Dedifferentiated amniotic fluid mesenchymal stem cell (primary cell): ENCODE results near the gene EIF4G3.
A peak's percentile ranks its signal among the peaks of the same experiment; 100 is the strongest.
"Not testable (repeated sequence)": the region's sequence is repeated elsewhere in the genome, so short reads cannot be mapped to it uniquely, and the experiment has no call there.

Source experiments
- DNase-seq: peaks from one replicate; pipeline ENCODE4 v3.0.0-alpha.2; 2016; ENCODE audit errors: extremely low spot score

EIF4G3 gene

GRCh38 chr1:20829946-20830345 lies 346.8 kb downstream of the EIF4G3 start:
- no peak for DNase-seq

- DNase-seq, result no peak
Measured at GRCh38 chr1:20829531-20829930, 347.2 kb downstream of the EIF4G3 start.

GRCh38 chr1:20823845-20824244 lies 352.9 kb downstream of the EIF4G3 start:
- DNase-seq, result no peak

GRCh38 chr1:20821466-20821865 lies 355.2 kb downstream of the EIF4G3 start:
- no peak for DNase-seq

GRCh38 chr1:20819818-20820217 lies 356.9 kb downstream of the EIF4G3 start:
- DNase-seq, result no peak

- DNase-seq, result no peak
Measured at GRCh38 chr1:20814534-20814871, 362.2 kb downstream of the EIF4G3 start.

DNA sequence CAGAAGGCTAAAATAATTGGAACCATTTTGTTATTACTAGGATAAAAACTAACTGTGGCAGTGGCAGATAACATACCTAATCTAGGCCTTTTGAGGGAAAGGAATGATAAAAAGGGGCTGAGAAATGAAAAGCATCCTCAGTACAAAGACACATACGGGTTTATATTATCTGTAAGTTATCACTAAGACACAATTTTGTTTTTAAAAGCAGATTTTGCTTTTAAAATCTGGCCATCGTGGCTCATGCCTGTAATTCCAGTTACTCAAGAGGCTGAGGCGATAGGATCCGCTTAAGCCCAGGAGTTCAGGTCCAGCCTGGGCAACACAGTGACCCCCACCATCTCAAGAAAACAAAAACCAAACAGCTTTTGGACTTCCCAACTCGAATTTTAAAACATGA lies 364.8 kb downstream of the EIF4G3 start:
- no peak for DNase-seq

DNA sequence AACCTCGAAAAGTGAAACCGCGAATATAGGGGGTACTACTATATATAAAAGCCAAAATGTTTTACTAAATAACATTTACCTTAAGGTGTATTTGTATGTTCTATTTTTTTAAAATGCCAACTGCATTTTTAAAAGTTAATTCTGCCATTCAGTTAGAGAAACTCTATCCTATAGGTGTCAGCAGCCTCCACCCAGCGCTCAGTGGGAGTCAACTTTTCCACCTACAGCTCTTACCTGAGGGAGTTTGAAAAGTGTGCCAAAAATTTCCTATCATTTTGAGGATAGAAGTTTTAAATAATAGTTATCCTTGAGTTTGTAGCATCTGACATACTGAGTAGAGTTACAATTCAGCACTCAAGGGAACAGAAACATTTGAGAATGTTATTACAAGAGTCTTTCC lies 383.5 kb downstream of the EIF4G3 start:
- no peak for DNase-seq

DNA sequence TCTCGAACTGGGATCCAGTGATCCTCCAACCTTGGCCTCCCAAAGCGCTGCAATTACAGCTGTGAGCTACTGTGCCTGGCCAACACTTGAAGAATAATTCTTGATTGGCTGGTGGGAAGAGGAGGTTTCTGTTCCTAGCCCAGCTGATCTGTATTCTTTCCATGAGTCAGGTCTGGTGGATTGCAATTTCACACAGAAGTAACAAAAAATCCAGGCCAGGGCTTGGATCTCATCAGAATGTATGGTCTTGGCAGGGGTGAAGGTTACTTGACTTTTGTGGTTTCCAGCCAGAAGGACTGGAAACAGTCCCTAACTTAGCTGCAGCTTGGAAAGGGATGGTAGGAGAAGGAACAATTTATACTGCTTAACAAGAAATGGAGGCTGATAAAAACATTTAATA lies 384.5 kb downstream of the EIF4G3 start:
- peak; percentile 79 for DNase-seq

DNA sequence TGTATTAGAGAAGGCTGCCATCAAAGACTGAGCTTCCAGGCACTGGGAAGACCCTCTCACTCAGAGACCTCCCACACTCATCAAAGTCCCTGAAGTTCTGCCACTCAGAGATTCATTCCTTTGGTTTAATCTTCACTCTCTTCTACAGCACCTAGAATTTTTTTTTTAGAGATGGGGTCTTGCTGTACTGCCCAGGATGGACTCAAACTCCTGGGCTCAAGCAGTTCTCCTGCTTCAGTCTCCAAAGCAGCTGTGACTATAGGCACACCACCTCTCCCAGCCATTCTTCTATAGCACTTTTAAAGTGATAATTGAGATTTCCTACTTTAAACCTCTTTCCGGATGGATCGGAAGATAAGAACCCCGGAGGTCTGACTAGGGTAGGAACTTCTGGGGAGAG lies 385.9 kb downstream of the EIF4G3 start:
- DNase-seq, result no peak

DNA sequence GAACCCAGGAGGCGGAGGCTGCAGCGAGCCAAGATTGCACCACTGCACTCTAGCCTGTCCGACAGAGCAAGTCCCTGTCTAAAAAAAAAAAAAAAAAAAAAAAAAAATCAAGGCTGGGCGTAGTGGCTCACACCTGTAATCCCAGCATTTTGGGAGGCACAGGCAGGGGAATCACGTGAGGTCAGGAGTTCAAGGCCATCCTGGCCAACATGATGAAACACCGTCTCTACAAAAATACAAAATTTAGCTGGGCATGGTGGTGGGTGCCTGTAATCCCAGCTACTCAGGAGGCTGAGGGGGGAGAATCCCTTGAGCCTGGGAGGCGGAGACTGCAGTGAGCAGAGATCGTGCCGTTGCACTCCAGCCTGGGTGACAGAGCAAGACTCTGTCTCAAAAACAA lies 387.1 kb downstream of the EIF4G3 start:
- not testable (repeated sequence) for DNase-seq

GRCh38 chr1:20787840-20788795 lies 388.6 kb downstream of the EIF4G3 start:
- DNase-seq, result peak; percentile 57

GRCh38 chr1:20787029-20787839 lies 389.5 kb downstream of the EIF4G3 start, which contains the start of gene HP1BP3:
Gene HP1BP3, minus strand, starts transcription at chr1:20787307. Its CDS starts 6,867 bp downstream, at chr1:20780440.
- peak; percentile 45 for DNase-seq

DNA sequence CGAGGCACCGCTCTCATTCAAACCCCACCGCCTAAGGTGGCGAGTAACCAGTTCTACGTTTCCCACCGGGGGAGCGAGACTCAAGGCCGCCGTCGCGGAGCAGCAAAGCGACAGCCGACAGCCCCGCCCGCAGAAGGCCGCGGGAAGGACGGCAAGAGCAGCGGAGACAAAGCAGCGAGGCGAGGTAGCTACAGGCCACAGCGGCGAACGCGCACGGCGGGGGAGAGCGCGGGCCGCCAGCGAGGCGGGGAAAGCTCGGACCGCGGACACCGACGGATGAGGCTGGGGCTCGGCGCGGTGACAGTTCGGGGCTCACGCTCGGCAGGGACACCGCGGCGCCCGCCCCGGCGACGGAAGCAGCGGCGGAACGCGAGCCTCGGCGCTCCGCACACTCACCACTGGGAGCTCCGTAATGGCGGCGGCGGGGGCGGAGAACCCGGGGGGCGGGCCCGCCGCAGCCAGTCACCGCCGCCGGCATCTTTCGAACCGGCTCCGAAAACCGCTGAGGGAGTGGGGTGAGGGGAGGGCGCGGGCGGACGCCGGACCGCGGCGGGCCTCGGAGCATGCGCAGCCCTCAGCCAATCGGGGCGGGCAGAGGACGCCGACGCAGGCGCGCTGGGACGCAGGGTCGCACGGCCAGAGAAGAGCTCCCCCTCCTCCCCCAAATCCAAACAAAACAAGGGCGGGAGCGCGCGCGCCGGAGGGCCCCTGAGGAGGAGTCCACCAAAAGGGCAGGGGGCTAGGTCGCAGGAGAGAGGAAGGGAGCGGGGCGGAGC lies 390.3 kb downstream of the EIF4G3 start:
- peak; percentile 86 for DNase-seq

- DNase-seq, result no peak
Measured at GRCh38 chr1:20785907-20786252, 390.8 kb downstream of the EIF4G3 start.

DNA sequence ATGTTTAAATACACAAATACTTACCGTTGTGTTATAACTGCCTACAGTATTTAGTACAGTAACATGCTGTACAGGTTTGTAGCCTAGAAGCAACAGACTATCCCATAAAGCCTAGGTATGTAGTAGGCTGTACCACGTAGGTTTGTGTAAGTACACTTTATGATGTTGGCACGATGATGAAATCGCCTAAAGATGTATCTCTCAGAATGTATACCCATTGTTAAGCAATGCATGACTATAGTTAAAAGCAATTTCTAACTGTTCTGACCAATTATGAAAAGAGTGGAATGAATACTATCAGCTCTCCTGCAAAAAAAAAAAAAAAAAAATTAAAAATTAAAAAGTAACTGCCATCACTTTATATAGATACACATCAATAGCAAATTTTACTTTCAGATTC lies 401.0 kb downstream of the EIF4G3 start:
- no peak for DNase-seq

DNA sequence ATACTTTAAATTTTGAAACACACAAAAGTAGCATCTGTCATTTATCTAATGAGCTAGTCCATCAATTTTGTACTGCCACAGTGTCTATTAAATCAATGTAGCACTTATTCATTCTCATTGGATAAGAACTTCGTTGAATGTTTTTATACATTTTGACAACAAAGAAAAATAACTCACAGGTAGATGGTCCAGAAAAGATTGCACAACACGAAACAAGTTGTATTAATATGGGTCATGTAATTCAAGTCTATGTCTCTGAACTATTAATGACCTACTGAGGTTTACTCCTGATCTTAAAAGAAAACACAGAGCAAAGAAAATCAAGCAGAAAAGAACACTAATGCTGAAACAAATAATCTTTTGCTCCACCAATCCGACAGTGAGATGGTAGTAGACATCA lies 404.9 kb downstream of the EIF4G3 start:
- DNase-seq, result no peak

- DNase-seq, result no peak
Measured at GRCh38 chr1:20770314-20771087, 406.2 kb downstream of the EIF4G3 start.

DNA sequence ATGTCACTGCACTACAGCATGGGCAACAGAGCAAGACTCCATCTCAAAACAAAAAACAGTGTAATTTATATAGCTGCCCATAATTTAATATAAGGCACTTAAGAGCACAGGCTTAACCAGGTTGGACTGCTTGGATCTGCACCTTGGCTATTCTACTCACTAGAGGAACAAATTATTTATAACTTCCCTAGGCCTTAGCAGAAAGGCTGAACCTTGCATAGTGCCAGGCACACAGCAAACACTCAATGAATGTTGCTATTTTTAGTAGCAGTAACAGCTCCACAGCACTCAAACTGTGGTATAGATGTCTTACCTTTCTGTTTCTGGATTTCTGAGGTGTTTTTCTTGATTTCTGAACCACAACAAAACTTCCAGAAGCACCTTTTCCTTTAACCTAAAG lies 409.4 kb downstream of the EIF4G3 start:
- no peak for DNase-seq

GRCh38 chr1:20763417-20763816 lies 413.3 kb downstream of the EIF4G3 start:
- no peak for DNase-seq

DNA sequence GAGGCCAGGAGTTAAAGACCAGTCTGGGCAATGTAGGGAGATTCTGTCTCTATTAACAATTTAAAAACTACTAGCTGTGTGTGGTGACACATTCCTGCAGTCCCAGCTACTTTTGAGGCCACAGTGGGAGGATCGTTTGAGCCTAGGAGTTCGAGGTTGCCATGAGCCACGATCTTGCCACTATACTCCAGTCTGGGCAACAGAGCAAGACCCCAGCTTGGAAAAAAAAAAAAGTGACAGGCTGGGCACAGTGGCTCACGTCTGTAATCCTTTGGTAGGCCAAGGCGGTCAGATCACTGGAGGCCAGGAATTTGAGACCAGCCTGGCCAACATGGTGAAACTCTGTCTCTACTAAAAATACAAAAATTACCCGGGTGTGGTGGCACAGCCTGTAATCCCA lies 416.4 kb downstream of the EIF4G3 start:
- DNase-seq, result no peak
